ENCODE measurements around the gene RRBP1.

The RRBP1 gene

GRCh38 chr20:17680836-17681725 is 961 bp downstream of the RRBP1 start:
- DNase-seq (ENCODE audit: low spot score), result peak; percentile 90

GRCh38 chr20:17679941-17680835 is 1.9 kb downstream of the RRBP1 start:
- peak; percentile 72 for DNase-seq (ENCODE audit: low spot score)

- DNase-seq (ENCODE audit: low spot score), result peak; percentile 44
These were observed 3.2 kb downstream of the RRBP1 start for GRCh38 chr20:17678886-17679285.

GRCh38 chr20:17678295-17678694 is 3.7 kb downstream of the RRBP1 start:
- DNase-seq (ENCODE audit: low spot score), result peak; percentile 33

GRCh38 chr20:17676942-17677341 is 5.1 kb downstream of the RRBP1 start:
- DNase-seq (ENCODE audit: low spot score), result no peak

- DNase-seq (ENCODE audit: low spot score), result no peak
These were observed 5.7 kb downstream of the RRBP1 start for GRCh38 chr20:17676378-17676759.

GRCh38 chr20:17675519-17676377 is 6.3 kb downstream of the RRBP1 start:
- peak; percentile 53 for DNase-seq (ENCODE audit: low spot score)

GRCh38 chr20:17674722-17675518 is 7.1 kb downstream of the RRBP1 start:
- DNase-seq (ENCODE audit: low spot score), result peak; percentile 30

- no peak for DNase-seq (ENCODE audit: low spot score)
These were observed 9.0 kb downstream of the RRBP1 start for GRCh38 chr20:17673084-17673483.

GRCh38 chr20:17671565-17671964 is 10.5 kb downstream of the RRBP1 start:
- DNase-seq (ENCODE audit: low spot score), result peak; percentile 26

GRCh38 chr20:17671011-17671410 is 11.0 kb downstream of the RRBP1 start:
- no peak for DNase-seq (ENCODE audit: low spot score)

- no peak for DNase-seq (ENCODE audit: low spot score)
These were observed 12.6 kb downstream of the RRBP1 start for GRCh38 chr20:17669306-17669931.

- DNase-seq (ENCODE audit: low spot score), result no peak
These were observed 13.6 kb downstream of the RRBP1 start for GRCh38 chr20:17668432-17668831.

GRCh38 chr20:17667445-17667844 is 14.6 kb downstream of the RRBP1 start:
- DNase-seq (ENCODE audit: low spot score), result no peak

GRCh38 chr20:17666481-17666880 is 15.6 kb downstream of the RRBP1 start:
- no peak for DNase-seq (ENCODE audit: low spot score)

- no peak for DNase-seq (ENCODE audit: low spot score)
These were observed 16.3 kb downstream of the RRBP1 start for GRCh38 chr20:17665756-17666155.

GRCh38 chr20:17664025-17664633 is 17.9 kb downstream of the RRBP1 start:
- no peak for DNase-seq (ENCODE audit: low spot score)

GRCh38 chr20:17663486-17663885 is 18.6 kb downstream of the RRBP1 start:
- no peak for DNase-seq (ENCODE audit: low spot score)

- DNase-seq (ENCODE audit: low spot score), result no peak
These were observed 19.0 kb downstream of the RRBP1 start for GRCh38 chr20:17663040-17663399.

- no peak for DNase-seq (ENCODE audit: low spot score)
These were observed 19.6 kb downstream of the RRBP1 start for GRCh38 chr20:17662333-17663039.
